ENCODE data around the gene SSBP3.

Gene SSBP3

GRCh38 chr1:54176621-54177327 is 229.4 kb downstream of the SSBP3 start:
- DNase-seq (ENCODE audit: low spot score): no peak

All from SW480 (cell line).